Vagina (tissue), 2 donors: Measurements from ENCODE around the gene PPFIA2. TPM values are rescaled to one million over a fixed set of nuclear protein-coding genes. Genes with fewer than 3 reads are reported as not detected.

Source experiments
- DNase-seq, 2 donors: peaks; one replicate each; pipeline ENCODE4 v3.0.0-alpha.2; 2017; ENCODE audit errors: extremely low spot score in 2 of 2
- H3K27ac ChIP-seq: fragments of 200-600 bp; sonication (generic); one replicate; pipeline ENCODE4 v1.5.1; 2019
- H3K27me3 ChIP-seq: fragments of 200-600 bp; sonication (generic); one replicate; pipeline ENCODE4 v1.5.1; 2019
- H3K36me3 ChIP-seq, 2 donors: fragments of 200-600 bp; sonication (generic); one replicate each; pipeline ENCODE4 v1.5.1; 2017 to 2019
- H3K4me1 ChIP-seq: fragments of 200-600 bp; sonication (generic); one replicate; pipeline ENCODE4 v1.5.1; 2019
- H3K4me3 ChIP-seq, 2 donors: fragments of 200-600 bp; sonication (generic); 1 replicate in 1 of 2; 2 replicates in 1 of 2; pipeline ENCODE4 v1.5.1; 2016 to 2019
- H3K9me3 ChIP-seq: fragments of 200-600 bp; sonication (generic); one replicate; pipeline ENCODE4 v1.5.1; 2019
- CTCF ChIP-seq, 3 experiments: fragments of 450-650 bp in 2 of 3; fragments of 200-600 bp in 1 of 3; sonication (generic) in 1 of 3; IDR thresholded peaks; one replicate each; pipeline ENCODE4 v1.5.1; 2017 to 2019; ENCODE audit warnings: antibody characterized with exemption in 3 of 3, mild to moderate bottlenecking in 2 of 3, moderate library complexity in 2 of 3
- POLR2A ChIP-seq, 2 donors: fragments of 450-650 bp; IDR thresholded peaks; one replicate each; pipeline ENCODE4 v1.6.1; 2017; ENCODE audit warnings: antibody characterized with exemption in 2 of 2, mild to moderate bottlenecking in 2 of 2, moderate library complexity in 2 of 2
- POLR2AphosphoS5 ChIP-seq, 2 donors: sonication (generic); formaldehyde crosslinking; IDR thresholded peaks; one replicate each; pipeline ENCODE4 v1.9.0; 2017; ENCODE audit warnings: antibody characterized with exemption in 2 of 2, mild to moderate bottlenecking in 2 of 2, low read depth in 1 of 2; ENCODE audit not compliant: insufficient read depth in 1 of 2
- intact Hi-C: fragments of 100-400 bp; cut with DNase I; formaldehyde crosslinking; loops from one replicate; pipeline ENCODE4 v1.15.1; 2023
- total RNA-seq: library from RNA; depleted of rRNA; stranded (reverse); fragments of >200 nt; gene quantifications from one replicate; pipeline ENCODE4 v1.2.3, GENCODE V29; 2016

The PPFIA2 gene
- total RNA-seq, 1 donor from 2014 or later: 5.2 TPM

GRCh38 chr12:81370456-81370855 is 388.7 kb downstream of the PPFIA2 start:
- intact Hi-C loops: no loop called here
- no peaks in the 10 kb centered on the region for H3K27me3 ChIP-seq
- no peak for DNase-seq
- TF ChIP-seq POLR2AphosphoS5 (IDR thresholded peaks at IDR 0.05; ENCODE audit: insufficient read depth in 1 of 2, low read depth in 1 of 2) (no peak), CTCF (IDR thresholded peaks at IDR 0.05) (no peak), POLR2A (IDR thresholded peaks at IDR 0.05) (no peak)
- H3K9me3 ChIP-seq: no peaks in the 10 kb centered on the region
- H3K36me3 ChIP-seq: no peaks in the 10 kb centered on the region
- no peak overlapping the region for H3K27ac ChIP-seq
- H3K4me3 ChIP-seq: no peak overlapping the region
- H3K4me1 ChIP-seq: no peaks in the 10 kb centered on the region

- no peak for DNase-seq
- H3K4me3 ChIP-seq: no peak overlapping the region
- H3K27me3 ChIP-seq: no peaks in the 10 kb centered on the region
- H3K27ac ChIP-seq: no peak overlapping the region
- H3K9me3 ChIP-seq: no peaks in the 10 kb centered on the region
- intact Hi-C loops: no loop called here
- no peak for TF ChIP-seq CTCF (IDR thresholded peaks at IDR 0.05)
- TF ChIP-seq POLR2AphosphoS5 (IDR thresholded peaks at IDR 0.05; ENCODE audit: insufficient read depth in 1 of 2, low read depth in 1 of 2): no peak
- TF ChIP-seq POLR2A (IDR thresholded peaks at IDR 0.05): no peak
- no peaks in the 10 kb centered on the region for H3K4me1 ChIP-seq
- no peaks in the 10 kb centered on the region for H3K36me3 ChIP-seq
Measured at GRCh38 chr12:81369175-81369574, 390.0 kb downstream of the PPFIA2 start.

- TF ChIP-seq POLR2AphosphoS5 (IDR thresholded peaks at IDR 0.05; ENCODE audit: insufficient read depth in 1 of 2, low read depth in 1 of 2) (no peak), POLR2A (IDR thresholded peaks at IDR 0.05) (no peak), CTCF (IDR thresholded peaks at IDR 0.05) (no peak)
Measured at GRCh38 chr12:81365284-81365683, 393.9 kb downstream of the PPFIA2 start.

GRCh38 chr12:81360916-81361315 is 398.2 kb downstream of the PPFIA2 start:
- no peak for DNase-seq
- no peak for TF ChIP-seq POLR2A (IDR thresholded peaks at IDR 0.05)
- no peak for TF ChIP-seq CTCF (IDR thresholded peaks at IDR 0.05)
- no peak for TF ChIP-seq POLR2AphosphoS5 (IDR thresholded peaks at IDR 0.05; ENCODE audit: insufficient read depth in 1 of 2, low read depth in 1 of 2)
- Histone ChIP-seq H3K4me3 (no peak overlapping the region), H3K27ac (no peak overlapping the region), H3K27me3 (no peaks in the 10 kb centered on the region), H3K9me3 (no peaks in the 10 kb centered on the region), H3K36me3 (no peaks in the 10 kb centered on the region), H3K4me1 (no peaks in the 10 kb centered on the region)
- intact Hi-C loops: no loop called here

More at GRCh38 chr12:81365284-81365683, 393.9 kb downstream of the PPFIA2 start:
- Histone ChIP-seq H3K36me3 (no peaks in the 10 kb centered on the region), H3K9me3 (no peaks in the 10 kb centered on the region), H3K4me1 (no peaks in the 10 kb centered on the region), H3K27me3 (no peaks in the 10 kb centered on the region), H3K27ac (no peak overlapping the region), H3K4me3 (no peak overlapping the region)
- intact Hi-C loops: no loop called here
- no peak for DNase-seq

- Histone ChIP-seq H3K4me1 (no peaks in the 10 kb centered on the region), H3K36me3 (no peaks in the 10 kb centered on the region), H3K9me3 (no peaks in the 10 kb centered on the region), H3K27me3 (no peaks in the 10 kb centered on the region), H3K27ac (no peak overlapping the region), H3K4me3 (no peak overlapping the region)
- DNase-seq: no peak
- intact Hi-C loops: no loop called here
- TF ChIP-seq POLR2AphosphoS5 (IDR thresholded peaks at IDR 0.05; ENCODE audit: insufficient read depth in 1 of 2, low read depth in 1 of 2) (no peak), POLR2A (IDR thresholded peaks at IDR 0.05) (no peak), CTCF (IDR thresholded peaks at IDR 0.05) (no peak)
Measured at GRCh38 chr12:81359736-81360135, 399.4 kb downstream of the PPFIA2 start.
